ENCODE measurements around the gene PRKACG. TPM values are rescaled to one million over a fixed set of nuclear protein-coding genes. Genes with fewer than 3 reads are reported as not detected.

Gene PRKACG
- total RNA-seq, 1 donor from 2014 or later: not detected

- Mint-ChIP-seq H3K36me3 (ENCODE audit: low read depth) (no peaks in the 10 kb centered on the region), H3K4me1 (ENCODE audit: low read depth) (no peaks in the 10 kb centered on the region), H3K27me3 (ENCODE audit: low read depth) (peaks cover 19% of the 10 kb centered on the region), H3K9me3 (ENCODE audit: low read depth) (no peaks in the 10 kb centered on the region), H3K4me3 (ENCODE audit: unreplicated experiment) (no peak overlapping the region), H3K27ac (ENCODE audit: unreplicated experiment) (no peak overlapping the region)
- TF ChIP-seq CTCF (IDR thresholded peaks at IDR 0.05): no peak
- no peak for DNase-seq (ENCODE audit: low spot score)
Observed at GRCh38 chr9:68975365-68976043, 38.4 kb downstream of the PRKACG start.

DNA sequence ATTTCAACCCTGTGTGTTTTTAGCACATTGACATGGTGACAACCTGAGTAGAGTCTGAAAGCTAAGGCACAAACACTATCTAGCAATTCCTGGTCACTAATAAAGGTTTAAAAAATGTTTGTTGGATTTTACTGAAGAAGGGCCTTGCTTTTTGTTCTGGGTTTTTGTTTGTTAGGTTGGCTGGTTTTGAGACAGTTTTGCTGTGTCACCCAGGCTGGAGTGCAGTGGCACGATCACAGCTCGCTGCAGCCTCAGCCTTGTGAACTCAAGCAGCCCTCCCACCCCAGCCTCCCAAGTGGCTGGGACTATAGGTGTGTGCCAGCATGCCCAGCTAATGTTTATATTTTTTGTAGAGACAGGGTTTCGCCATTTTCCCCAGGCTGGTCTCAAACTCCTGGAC lies 39.0 kb downstream of the PRKACG start:
- Mint-ChIP-seq H3K27ac (ENCODE audit: unreplicated experiment) (no peak overlapping the region), H3K27me3 (ENCODE audit: low read depth) (peaks cover 17% of the 10 kb centered on the region), H3K4me3 (ENCODE audit: unreplicated experiment) (no peak overlapping the region), H3K4me1 (ENCODE audit: low read depth) (no peaks in the 10 kb centered on the region), H3K9me3 (ENCODE audit: low read depth) (no peaks in the 10 kb centered on the region), H3K36me3 (ENCODE audit: low read depth) (no peaks in the 10 kb centered on the region)
- no peak for DNase-seq (ENCODE audit: low spot score)
- TF ChIP-seq CTCF (IDR thresholded peaks at IDR 0.05): no peak

DNA sequence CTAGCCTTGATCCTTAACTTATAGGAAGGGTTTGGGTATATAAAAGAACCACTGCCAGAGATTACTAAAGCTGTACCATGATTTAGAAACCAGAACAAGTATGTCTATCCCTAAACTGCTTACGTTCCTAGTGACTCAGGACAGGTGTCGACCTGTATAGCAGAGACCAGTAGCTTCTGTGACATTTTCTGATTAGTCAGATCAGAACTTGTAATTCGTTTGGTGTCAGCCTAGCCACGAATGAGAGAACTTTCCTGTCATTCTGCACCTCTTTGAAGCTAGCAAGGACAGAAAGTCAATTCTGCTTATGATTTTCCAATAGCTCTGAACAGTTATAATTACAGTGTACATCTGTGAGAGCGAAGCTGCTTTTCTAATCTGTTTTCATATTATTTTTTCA lies 39.5 kb downstream of the PRKACG start:
- Mint-ChIP-seq H3K27ac (ENCODE audit: unreplicated experiment) (no peak overlapping the region), H3K9me3 (ENCODE audit: low read depth) (no peaks in the 10 kb centered on the region), H3K4me1 (ENCODE audit: low read depth) (no peaks in the 10 kb centered on the region), H3K36me3 (ENCODE audit: low read depth) (no peaks in the 10 kb centered on the region), H3K4me3 (ENCODE audit: unreplicated experiment) (no peak overlapping the region), H3K27me3 (ENCODE audit: low read depth) (peaks cover 12% of the 10 kb centered on the region)
- DNase-seq (ENCODE audit: low spot score): no peak
- TF ChIP-seq CTCF (IDR thresholded peaks at IDR 0.05): no peak

GRCh38 chr9:68973619-68974018 lies 40.3 kb downstream of the PRKACG start:
- Mint-ChIP-seq H3K27me3 (ENCODE audit: low read depth) (peaks cover 6% of the 10 kb centered on the region), H3K27ac (ENCODE audit: unreplicated experiment) (no peak overlapping the region), H3K36me3 (ENCODE audit: low read depth) (no peaks in the 10 kb centered on the region), H3K9me3 (ENCODE audit: low read depth) (no peaks in the 10 kb centered on the region), H3K4me1 (ENCODE audit: low read depth) (no peaks in the 10 kb centered on the region), H3K4me3 (ENCODE audit: unreplicated experiment) (no peak overlapping the region)
- no peak for DNase-seq (ENCODE audit: low spot score)
- no peak for TF ChIP-seq CTCF (IDR thresholded peaks at IDR 0.05)

GRCh38 chr9:68970151-68970550 lies 43.8 kb downstream of the PRKACG start:
- H3K9me3 Mint-ChIP-seq (ENCODE audit: low read depth): no peaks in the 10 kb centered on the region
- DNase-seq (ENCODE audit: low spot score): no peak
- H3K27me3 Mint-ChIP-seq (ENCODE audit: low read depth): peaks cover 8% of the 10 kb centered on the region
- no peak overlapping the region for H3K4me3 Mint-ChIP-seq (ENCODE audit: unreplicated experiment)
- no peaks in the 10 kb centered on the region for H3K36me3 Mint-ChIP-seq (ENCODE audit: low read depth)
- H3K27ac Mint-ChIP-seq (ENCODE audit: unreplicated experiment): no peak overlapping the region
- H3K4me1 Mint-ChIP-seq (ENCODE audit: low read depth): no peaks in the 10 kb centered on the region
- no peak for TF ChIP-seq CTCF (IDR thresholded peaks at IDR 0.05)

All from chondrocyte (in vitro differentiated cells).